ENCODE data around the gene CDC42BPA.
A peak's percentile ranks its signal among the peaks of the same experiment; 100 is the strongest.

The CDC42BPA gene

GRCh38 chr1:227071895-227072587 is 246.3 kb downstream of the CDC42BPA start:
- Mint-ChIP-seq H3K9me3 (no peaks in the 10 kb centered on the region), H3K4me1 (no peaks in the 10 kb centered on the region), H3K36me3 (no peaks in the 10 kb centered on the region), H3K4me3 (no peak overlapping the region), H3K27ac (no peak overlapping the region)
- no peak for DNase-seq (ENCODE audit: low spot score in 2 of 2)
- no peak for ATAC-seq

DNA sequence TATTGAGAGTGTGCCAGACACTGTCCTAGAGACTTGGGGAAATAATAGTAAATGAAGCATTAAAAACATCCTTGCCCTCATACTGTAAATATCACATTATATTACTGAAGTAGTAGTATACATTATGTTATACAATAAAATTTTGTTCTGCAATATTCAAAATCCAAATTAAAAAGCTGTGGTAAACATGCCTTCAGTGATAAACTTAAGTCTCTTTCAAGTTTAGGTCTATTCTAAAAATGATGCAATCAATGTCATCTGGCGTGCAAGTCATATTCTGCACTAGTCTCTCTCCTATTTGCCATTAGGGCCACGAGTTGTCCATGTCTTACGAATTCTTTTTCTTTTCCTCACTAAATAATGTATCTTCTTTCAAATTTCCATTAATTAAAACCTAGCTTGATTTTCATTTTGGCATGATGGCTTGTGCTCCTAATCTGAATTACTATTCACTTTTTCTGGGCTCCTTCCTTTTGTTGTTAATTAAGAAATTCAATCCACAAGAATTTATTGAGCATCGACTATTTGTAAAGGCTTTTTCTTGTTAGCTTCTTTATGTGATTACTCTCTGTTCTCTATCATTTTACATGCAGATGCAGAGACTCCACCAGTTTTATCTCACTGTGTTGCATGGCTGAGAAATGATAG is 247.5 kb downstream of the CDC42BPA start:
- no peak overlapping the region for H3K4me3 Mint-ChIP-seq
- no peaks in the 10 kb centered on the region for H3K9me3 Mint-ChIP-seq
- ATAC-seq (no peak), DNase-seq (ENCODE audit: low spot score in 2 of 2) (no peak)
- no peaks in the 10 kb centered on the region for H3K4me1 Mint-ChIP-seq
- H3K36me3 Mint-ChIP-seq = no peaks in the 10 kb centered on the region
- no peak overlapping the region for H3K27ac Mint-ChIP-seq

GRCh38 chr1:227069490-227069889 is 248.8 kb downstream of the CDC42BPA start:
- H3K27ac Mint-ChIP-seq = no peak overlapping the region
- no peaks in the 10 kb centered on the region for H3K36me3 Mint-ChIP-seq
- H3K4me3 Mint-ChIP-seq = no peak overlapping the region

GRCh38 chr1:227068883-227069282 is 249.4 kb downstream of the CDC42BPA start:
- Mint-ChIP-seq H3K9me3 (no peaks in the 10 kb centered on the region), H3K4me1 (no peaks in the 10 kb centered on the region), H3K36me3 (no peaks in the 10 kb centered on the region), H3K4me3 (no peak overlapping the region), H3K27ac (no peak overlapping the region)
- ATAC-seq = no peak
- no peak for DNase-seq (ENCODE audit: low spot score in 2 of 2)

More at GRCh38 chr1:227069490-227069889, 248.8 kb downstream of the CDC42BPA start:
- DNase-seq (ENCODE audit: low spot score in 2 of 2) = no peak
- no peaks in the 10 kb centered on the region for H3K4me1 Mint-ChIP-seq
- H3K9me3 Mint-ChIP-seq = no peaks in the 10 kb centered on the region
- no peak for ATAC-seq

DNA sequence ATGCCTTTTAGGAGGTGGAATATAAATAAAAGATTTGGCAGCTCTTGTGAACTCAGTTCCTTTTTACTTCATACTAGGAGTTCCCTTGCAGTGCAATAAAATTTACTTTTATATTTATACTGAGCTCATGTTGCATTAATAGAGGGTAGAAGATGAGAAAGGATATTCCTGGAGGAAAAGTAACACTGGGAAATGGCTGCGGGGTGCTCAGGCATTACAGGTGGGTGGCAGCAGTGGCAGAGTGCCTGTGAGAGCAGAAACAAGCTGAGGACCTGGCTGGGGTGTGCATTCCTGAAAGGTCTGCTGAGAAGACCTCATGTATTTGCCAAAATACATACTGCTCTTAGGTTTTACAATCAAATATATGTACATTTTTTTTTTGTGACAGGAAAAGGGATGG is 251.3 kb downstream of the CDC42BPA start:
- H3K36me3 Mint-ChIP-seq = no peaks in the 10 kb centered on the region
- H3K4me1 Mint-ChIP-seq = no peaks in the 10 kb centered on the region
- H3K4me3 Mint-ChIP-seq = no peak overlapping the region
- ATAC-seq (no peak), DNase-seq (ENCODE audit: low spot score in 2 of 2) (no peak)
- H3K27ac Mint-ChIP-seq = no peak overlapping the region
- no peaks in the 10 kb centered on the region for H3K9me3 Mint-ChIP-seq

DNA sequence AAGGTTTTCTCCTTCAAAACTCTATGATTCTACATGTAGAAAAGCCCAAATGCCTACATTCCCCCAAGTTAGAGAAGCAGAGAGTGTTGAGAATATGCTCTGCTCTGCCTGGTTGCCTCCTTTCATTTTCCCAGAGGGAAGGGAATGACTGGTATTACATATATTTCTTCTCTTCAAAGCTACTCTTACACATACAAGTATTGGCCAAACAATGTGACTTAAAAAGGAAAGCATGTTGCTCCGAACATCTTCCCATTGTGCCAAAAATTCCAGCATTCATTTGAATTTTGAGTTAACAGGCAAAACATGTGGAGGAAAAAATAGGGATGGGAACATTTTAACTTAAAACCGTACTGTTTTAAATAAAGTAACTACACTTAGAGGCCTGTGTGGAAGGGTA is 253.0 kb downstream of the CDC42BPA start:
- Mint-ChIP-seq H3K4me1 (no peaks in the 10 kb centered on the region), H3K9me3 (no peaks in the 10 kb centered on the region), H3K27ac (no peak overlapping the region), H3K4me3 (no peak overlapping the region), H3K36me3 (no peaks in the 10 kb centered on the region)
- ATAC-seq (no peak), DNase-seq (ENCODE audit: low spot score in 2 of 2) (no peak)

DNA sequence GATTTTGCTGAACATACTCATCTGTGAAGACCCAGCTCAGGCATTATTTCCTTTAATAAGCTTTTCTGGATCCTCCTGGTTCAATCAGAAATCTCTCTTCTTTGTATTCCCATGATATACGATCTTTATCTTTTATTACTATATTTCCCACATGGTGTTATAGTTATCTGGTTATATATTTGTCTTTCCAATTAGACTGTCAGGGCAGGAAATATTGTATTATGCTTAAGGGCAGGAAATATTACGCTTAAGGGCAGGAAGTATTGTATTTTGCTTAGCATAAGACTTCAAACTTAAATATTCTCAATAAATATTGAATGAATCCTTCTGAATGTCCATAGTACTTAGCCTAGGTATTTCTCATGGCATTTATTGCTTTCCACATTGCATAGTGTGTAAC is 256.0 kb downstream of the CDC42BPA start:
- Mint-ChIP-seq H3K9me3 (no peaks in the 10 kb centered on the region), H3K4me3 (no peak overlapping the region), H3K4me1 (no peaks in the 10 kb centered on the region), H3K27ac (no peak overlapping the region), H3K36me3 (no peaks in the 10 kb centered on the region)
- ATAC-seq = no peak
- DNase-seq (ENCODE audit: low spot score in 2 of 2) = no peak

DNA sequence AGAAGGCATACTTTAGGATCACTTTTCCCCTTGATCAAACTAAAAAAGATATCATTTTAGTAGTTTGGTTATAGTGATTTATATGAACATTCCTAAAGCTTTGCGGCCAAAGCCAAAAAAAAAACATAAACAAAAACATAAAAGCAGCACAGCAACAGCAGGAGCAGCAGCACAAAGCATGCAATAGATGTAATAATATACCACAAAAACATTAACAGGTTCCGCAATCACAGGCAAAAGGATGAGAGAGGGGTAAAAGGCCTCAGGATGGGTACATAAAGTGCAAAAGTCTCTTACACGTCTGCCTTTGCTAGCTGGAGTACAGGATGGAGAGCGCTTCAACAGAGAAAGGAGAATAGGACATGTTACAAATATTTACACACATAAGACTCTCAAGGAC is 259.2 kb downstream of the CDC42BPA start:
- no peak overlapping the region for H3K27ac Mint-ChIP-seq
- H3K9me3 Mint-ChIP-seq = no peaks in the 10 kb centered on the region
- DNase-seq (ENCODE audit: low spot score in 2 of 2) (no peak), ATAC-seq (no peak)
- no peaks in the 10 kb centered on the region for H3K4me1 Mint-ChIP-seq
- H3K36me3 Mint-ChIP-seq = no peaks in the 10 kb centered on the region
- H3K4me3 Mint-ChIP-seq = no peak overlapping the region

DNA sequence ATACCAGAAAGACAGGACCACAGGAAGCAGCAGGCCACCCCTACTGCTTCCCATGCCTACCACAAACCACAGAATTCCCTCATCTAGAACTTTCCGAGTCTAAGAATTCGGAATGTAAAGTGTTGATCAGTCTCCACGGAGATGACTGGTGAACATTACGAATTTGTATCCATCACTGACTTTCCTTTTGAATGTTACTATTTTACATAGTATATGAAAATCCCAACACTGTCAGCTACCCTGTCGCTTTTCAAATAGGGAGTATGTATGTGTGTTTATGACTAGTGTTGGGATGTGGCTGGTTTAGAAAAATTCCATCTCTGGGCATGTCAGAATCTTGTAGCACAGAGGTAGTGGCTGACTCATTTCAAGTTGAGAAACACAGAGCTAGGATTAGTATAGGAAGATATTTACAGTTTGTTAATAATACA is 260.0 kb downstream of the CDC42BPA start:
- Mint-ChIP-seq H3K36me3 (no peaks in the 10 kb centered on the region), H3K4me3 (no peak overlapping the region), H3K9me3 (no peaks in the 10 kb centered on the region), H3K4me1 (no peaks in the 10 kb centered on the region), H3K27ac (no peak overlapping the region)
- ATAC-seq = no peak
- DNase-seq (ENCODE audit: low spot score in 2 of 2) = no peak

DNA sequence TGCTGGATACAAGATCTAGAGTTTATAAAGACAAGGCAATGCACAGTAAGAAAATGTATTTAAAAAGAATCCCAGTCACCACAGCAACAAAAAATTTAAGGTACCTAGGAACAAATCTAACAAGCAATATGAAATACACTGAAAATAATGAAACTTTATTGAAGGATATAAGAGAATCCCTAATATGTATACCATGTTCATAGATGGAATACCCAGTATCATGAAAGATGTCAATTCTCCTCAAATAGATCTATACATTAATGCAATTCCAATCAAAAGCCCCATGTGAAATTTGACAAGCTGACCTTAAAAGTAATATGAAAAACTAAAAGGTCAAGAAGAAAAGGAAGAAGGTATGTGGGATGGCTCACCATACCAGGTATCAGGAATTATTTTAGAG is 269.0 kb downstream of the CDC42BPA start:
- ATAC-seq = no peak
- no peaks in the 10 kb centered on the region for H3K9me3 Mint-ChIP-seq
- H3K4me1 Mint-ChIP-seq = no peaks in the 10 kb centered on the region
- H3K36me3 Mint-ChIP-seq = no peaks in the 10 kb centered on the region
- H3K4me3 Mint-ChIP-seq = no peak overlapping the region
- H3K27ac Mint-ChIP-seq = no peak overlapping the region
- no peak for DNase-seq (ENCODE audit: low spot score in 2 of 2)

DNA sequence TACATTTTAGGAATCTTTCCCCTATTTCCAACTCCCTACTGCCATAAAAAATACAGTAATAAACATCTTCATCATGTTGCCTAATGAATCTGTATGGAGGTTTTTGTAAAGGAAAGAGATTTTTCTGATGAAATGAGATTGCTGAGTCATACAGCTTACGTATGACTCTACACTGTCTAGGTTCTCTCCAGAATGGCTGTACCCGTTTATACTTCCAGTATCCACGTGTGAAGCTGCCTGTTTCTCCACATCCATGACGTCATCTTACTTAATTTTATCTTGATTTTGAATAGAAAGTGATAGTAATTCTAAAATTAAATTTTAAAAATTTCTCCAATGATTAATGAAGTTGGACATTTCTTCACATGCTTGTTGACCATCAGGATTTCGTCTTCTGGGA is 274.5 kb downstream of the CDC42BPA start:
- Mint-ChIP-seq H3K36me3 (no peaks in the 10 kb centered on the region), H3K4me1 (no peaks in the 10 kb centered on the region), H3K9me3 (no peaks in the 10 kb centered on the region), H3K27ac (no peak overlapping the region), H3K4me3 (no peak overlapping the region)
- DNase-seq (ENCODE audit: low spot score in 2 of 2) (no peak), ATAC-seq (peak; percentile 49)

- H3K27ac Mint-ChIP-seq = no peak overlapping the region
- ATAC-seq (no peak), DNase-seq (ENCODE audit: low spot score in 2 of 2) (no peak)
- no peaks in the 10 kb centered on the region for H3K9me3 Mint-ChIP-seq
- no peaks in the 10 kb centered on the region for H3K4me1 Mint-ChIP-seq
- no peaks in the 10 kb centered on the region for H3K36me3 Mint-ChIP-seq
- no peak overlapping the region for H3K4me3 Mint-ChIP-seq
Observed at GRCh38 chr1:227042292-227042691, 276.0 kb downstream of the CDC42BPA start.

DNA sequence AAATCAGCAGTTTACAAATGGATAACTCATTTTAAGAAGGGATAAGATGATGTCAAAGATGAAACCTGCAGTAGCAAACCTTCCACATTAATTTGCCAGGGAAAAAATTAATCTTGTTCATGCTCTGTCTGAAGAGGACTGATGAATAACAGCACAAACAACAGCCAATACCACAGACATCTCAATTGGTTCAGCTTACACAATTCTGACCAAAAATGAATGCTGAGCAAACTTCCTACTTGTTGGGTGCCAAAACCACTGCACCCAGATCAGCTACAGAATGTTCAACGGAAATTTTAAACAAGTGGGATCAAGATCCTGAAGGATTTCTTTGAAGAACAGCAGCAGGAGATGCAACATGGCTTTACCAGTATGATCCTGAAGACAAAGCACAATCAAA is 279.9 kb downstream of the CDC42BPA start:
- no peaks in the 10 kb centered on the region for H3K36me3 Mint-ChIP-seq
- no peaks in the 10 kb centered on the region for H3K4me1 Mint-ChIP-seq
- H3K27ac Mint-ChIP-seq = no peak overlapping the region
- peak; percentile 44 for ATAC-seq
- H3K4me3 Mint-ChIP-seq = no peak overlapping the region
- DNase-seq (ENCODE audit: low spot score in 2 of 2) = no peak
- H3K9me3 Mint-ChIP-seq = no peaks in the 10 kb centered on the region

GRCh38 chr1:227037121-227037520 is 281.2 kb downstream of the CDC42BPA start:
- DNase-seq (ENCODE audit: low spot score in 2 of 2) (no peak), ATAC-seq (no peak)
- H3K4me3 Mint-ChIP-seq = no peak overlapping the region
- no peaks in the 10 kb centered on the region for H3K9me3 Mint-ChIP-seq
- H3K27ac Mint-ChIP-seq = no peak overlapping the region
- no peaks in the 10 kb centered on the region for H3K4me1 Mint-ChIP-seq
- no peaks in the 10 kb centered on the region for H3K36me3 Mint-ChIP-seq

DNA sequence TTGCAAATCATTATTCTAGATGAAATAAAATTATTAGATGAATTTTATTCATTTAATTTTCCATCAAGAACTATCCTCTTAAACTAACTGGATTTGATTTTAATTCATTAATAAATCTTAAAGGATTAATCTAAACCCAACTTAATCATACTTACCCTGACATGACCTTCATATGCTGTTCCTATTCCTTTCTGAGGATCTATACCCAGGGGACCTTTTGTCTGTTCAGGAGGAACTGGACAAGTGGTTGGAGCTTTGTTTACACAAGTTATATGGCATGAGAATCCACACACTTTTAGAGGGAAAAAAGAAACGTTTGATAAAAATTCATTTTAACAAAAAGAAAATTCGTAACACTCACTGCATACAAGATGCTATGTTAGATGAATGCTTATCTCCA is 283.0 kb downstream of the CDC42BPA start:
- Mint-ChIP-seq H3K9me3 (no peaks in the 10 kb centered on the region), H3K4me3 (no peak overlapping the region), H3K4me1 (no peaks in the 10 kb centered on the region), H3K27ac (no peak overlapping the region), H3K36me3 (no peaks in the 10 kb centered on the region)
- ATAC-seq (no peak), DNase-seq (ENCODE audit: low spot score in 2 of 2) (no peak)

- Mint-ChIP-seq H3K36me3 (no peaks in the 10 kb centered on the region), H3K27ac (no peak overlapping the region), H3K9me3 (no peaks in the 10 kb centered on the region), H3K4me1 (no peaks in the 10 kb centered on the region), H3K4me3 (no peak overlapping the region)
- DNase-seq (ENCODE audit: low spot score in 2 of 2) (no peak), ATAC-seq (no peak)
Observed at GRCh38 chr1:227033880-227034279, 284.4 kb downstream of the CDC42BPA start.
